Sigmoid colon (tissue), 4 donors: ENCODE measurements around the gene LEPROT.

Experiments used
- EP300 ChIP-seq, 4 donors: sonication (generic); formaldehyde crosslinking; IDR thresholded peaks; one replicate each; pipeline ENCODE4 v1.6.1; 2017; ENCODE audit warnings: antibody characterized with exemption in 4 of 4
- POLR2A ChIP-seq, 2 donors: fragments of 450-650 bp; IDR thresholded peaks; one replicate each; pipeline ENCODE4 v1.6.1; 2016; ENCODE audit warnings: antibody characterized with exemption in 2 of 2, mild to moderate bottlenecking in 2 of 2, moderate library complexity in 2 of 2
- POLR2AphosphoS5 ChIP-seq, 4 donors: sonication (generic); formaldehyde crosslinking; IDR thresholded peaks; one replicate each; pipeline ENCODE4 v1.6.1; 2017; ENCODE audit warnings: antibody characterized with exemption in 4 of 4
- TF ChIP-seq, protein P1 (sequence below), 4 experiments: fragments of 450-650 bp in 3 of 4; fragments of 200-600 bp in 1 of 4; IDR thresholded peaks; one replicate each; pipeline ENCODE4 v1.5.1; 2016 to 2019; ENCODE audit warnings: antibody characterized with exemption in 4 of 4, mild to moderate bottlenecking in 3 of 4, moderate library complexity in 2 of 4

GRCh38 chr1:65469126-65469888, 48.8 kb downstream of the LEPROT start:
- no peak for TF ChIP-seq POLR2A (IDR thresholded peaks at IDR 0.05)
- TF ChIP-seq, protein P1, sequence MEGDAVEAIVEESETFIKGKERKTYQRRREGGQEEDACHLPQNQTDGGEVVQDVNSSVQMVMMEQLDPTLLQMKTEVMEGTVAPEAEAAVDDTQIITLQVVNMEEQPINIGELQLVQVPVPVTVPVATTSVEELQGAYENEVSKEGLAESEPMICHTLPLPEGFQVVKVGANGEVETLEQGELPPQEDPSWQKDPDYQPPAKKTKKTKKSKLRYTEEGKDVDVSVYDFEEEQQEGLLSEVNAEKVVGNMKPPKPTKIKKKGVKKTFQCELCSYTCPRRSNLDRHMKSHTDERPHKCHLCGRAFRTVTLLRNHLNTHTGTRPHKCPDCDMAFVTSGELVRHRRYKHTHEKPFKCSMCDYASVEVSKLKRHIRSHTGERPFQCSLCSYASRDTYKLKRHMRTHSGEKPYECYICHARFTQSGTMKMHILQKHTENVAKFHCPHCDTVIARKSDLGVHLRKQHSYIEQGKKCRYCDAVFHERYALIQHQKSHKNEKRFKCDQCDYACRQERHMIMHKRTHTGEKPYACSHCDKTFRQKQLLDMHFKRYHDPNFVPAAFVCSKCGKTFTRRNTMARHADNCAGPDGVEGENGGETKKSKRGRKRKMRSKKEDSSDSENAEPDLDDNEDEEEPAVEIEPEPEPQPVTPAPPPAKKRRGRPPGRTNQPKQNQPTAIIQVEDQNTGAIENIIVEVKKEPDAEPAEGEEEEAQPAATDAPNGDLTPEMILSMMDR (IDR thresholded peaks at IDR 0.05) = no peak
- TF ChIP-seq EP300 (IDR thresholded peaks at IDR 0.05) = no peak
- TF ChIP-seq POLR2AphosphoS5 (IDR thresholded peaks at IDR 0.05) = no peak
